Vagina (tissue), 2 donors: ENCODE data around the gene ALDH3B1. TPM values are rescaled to one million over a fixed set of nuclear protein-coding genes. Genes with fewer than 3 reads are reported as not detected.
"Not testable (repeated sequence)": the region's sequence is repeated elsewhere in the genome, so short reads cannot be mapped to it uniquely, and the experiment has no call there.

Source experiments
- DNase-seq, 2 donors: peaks; one replicate each; pipeline ENCODE4 v3.0.0-alpha.2; 2017; ENCODE audit errors: extremely low spot score in 2 of 2
- H3K27ac ChIP-seq: fragments of 200-600 bp; sonication (generic); one replicate; pipeline ENCODE4 v1.5.1; 2019
- H3K27me3 ChIP-seq: fragments of 200-600 bp; sonication (generic); one replicate; pipeline ENCODE4 v1.5.1; 2019
- H3K36me3 ChIP-seq, 2 donors: fragments of 200-600 bp; sonication (generic); one replicate each; pipeline ENCODE4 v1.5.1; 2017 to 2019
- H3K4me1 ChIP-seq: fragments of 200-600 bp; sonication (generic); one replicate; pipeline ENCODE4 v1.5.1; 2019
- H3K4me3 ChIP-seq, 2 donors: fragments of 200-600 bp; sonication (generic); 1 replicate in 1 of 2; 2 replicates in 1 of 2; pipeline ENCODE4 v1.5.1; 2016 to 2019
- H3K9me3 ChIP-seq: fragments of 200-600 bp; sonication (generic); one replicate; pipeline ENCODE4 v1.5.1; 2019
- POLR2A ChIP-seq, 2 donors: fragments of 450-650 bp; IDR thresholded peaks; one replicate each; pipeline ENCODE4 v1.6.1; 2017; ENCODE audit warnings: antibody characterized with exemption in 2 of 2, mild to moderate bottlenecking in 2 of 2, moderate library complexity in 2 of 2
- POLR2AphosphoS5 ChIP-seq, 2 donors: sonication (generic); formaldehyde crosslinking; IDR thresholded peaks; one replicate each; pipeline ENCODE4 v1.9.0; 2017; ENCODE audit warnings: antibody characterized with exemption in 2 of 2, mild to moderate bottlenecking in 2 of 2, low read depth in 1 of 2; ENCODE audit not compliant: insufficient read depth in 1 of 2
- intact Hi-C: fragments of 100-400 bp; cut with DNase I; formaldehyde crosslinking; loops from one replicate; pipeline ENCODE4 v1.15.1; 2023
- total RNA-seq: library from RNA; depleted of rRNA; stranded (reverse); fragments of >200 nt; gene quantifications from one replicate; pipeline ENCODE4 v1.2.3, GENCODE V29; 2016
- TF ChIP-seq, protein P1 (sequence below), 3 experiments: fragments of 450-650 bp in 2 of 3; fragments of 200-600 bp in 1 of 3; sonication (generic) in 1 of 3; IDR thresholded peaks; one replicate each; pipeline ENCODE4 v1.5.1; 2017 to 2019; ENCODE audit warnings: antibody characterized with exemption in 3 of 3, mild to moderate bottlenecking in 2 of 3, moderate library complexity in 2 of 3

The ALDH3B1 gene
- total RNA-seq, 1 donor from 2014 or later, result 22.1 TPM

DNA sequence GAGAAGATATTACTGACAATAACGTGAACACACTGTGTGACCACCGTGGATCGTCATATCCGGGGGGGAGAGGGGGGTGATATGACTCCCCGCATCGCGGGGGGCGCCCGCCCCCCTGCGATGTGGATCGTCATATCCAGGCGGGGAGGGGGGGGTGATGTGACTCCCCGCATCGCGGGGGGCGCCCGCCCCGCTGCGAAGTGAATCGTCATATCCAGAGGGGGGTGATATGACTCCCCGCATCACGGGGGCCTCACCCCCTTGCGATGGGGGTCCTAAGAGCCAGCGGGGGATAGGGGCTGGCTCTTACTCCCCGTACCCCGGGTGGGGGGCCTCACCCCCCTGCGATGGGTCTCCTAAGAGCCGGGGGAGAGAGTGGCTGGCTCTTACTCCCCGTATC is 26.2 kb upstream of the ALDH3B1 start:
- H3K9me3 ChIP-seq, result no peaks in the 10 kb centered on the region
- H3K4me3 ChIP-seq, result no peak overlapping the region
- DNase-seq, result no peak
- H3K36me3 ChIP-seq, result no peaks in the 10 kb centered on the region
- H3K27ac ChIP-seq, result no peak overlapping the region
- intact Hi-C loops, result no loop called here
- no peaks in the 10 kb centered on the region for H3K27me3 ChIP-seq
- TF ChIP-seq POLR2AphosphoS5 (IDR thresholded peaks at IDR 0.05; ENCODE audit: insufficient read depth in 1 of 2, low read depth in 1 of 2), result no peak
- TF ChIP-seq POLR2A (IDR thresholded peaks at IDR 0.05), result no peak
- TF ChIP-seq, protein P1, sequence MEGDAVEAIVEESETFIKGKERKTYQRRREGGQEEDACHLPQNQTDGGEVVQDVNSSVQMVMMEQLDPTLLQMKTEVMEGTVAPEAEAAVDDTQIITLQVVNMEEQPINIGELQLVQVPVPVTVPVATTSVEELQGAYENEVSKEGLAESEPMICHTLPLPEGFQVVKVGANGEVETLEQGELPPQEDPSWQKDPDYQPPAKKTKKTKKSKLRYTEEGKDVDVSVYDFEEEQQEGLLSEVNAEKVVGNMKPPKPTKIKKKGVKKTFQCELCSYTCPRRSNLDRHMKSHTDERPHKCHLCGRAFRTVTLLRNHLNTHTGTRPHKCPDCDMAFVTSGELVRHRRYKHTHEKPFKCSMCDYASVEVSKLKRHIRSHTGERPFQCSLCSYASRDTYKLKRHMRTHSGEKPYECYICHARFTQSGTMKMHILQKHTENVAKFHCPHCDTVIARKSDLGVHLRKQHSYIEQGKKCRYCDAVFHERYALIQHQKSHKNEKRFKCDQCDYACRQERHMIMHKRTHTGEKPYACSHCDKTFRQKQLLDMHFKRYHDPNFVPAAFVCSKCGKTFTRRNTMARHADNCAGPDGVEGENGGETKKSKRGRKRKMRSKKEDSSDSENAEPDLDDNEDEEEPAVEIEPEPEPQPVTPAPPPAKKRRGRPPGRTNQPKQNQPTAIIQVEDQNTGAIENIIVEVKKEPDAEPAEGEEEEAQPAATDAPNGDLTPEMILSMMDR (IDR thresholded peaks at IDR 0.05), result no peak
- no peaks in the 10 kb centered on the region for H3K4me1 ChIP-seq

GRCh38 chr11:67985302-67985701 is 24.8 kb upstream of the ALDH3B1 start:
- H3K36me3 ChIP-seq, H3K27ac ChIP-seq, intact Hi-C loops, H3K9me3 ChIP-seq, H3K4me1 ChIP-seq, H3K4me3 ChIP-seq, DNase-seq, H3K27me3 ChIP-seq: not testable (repeated sequence)

DNA sequence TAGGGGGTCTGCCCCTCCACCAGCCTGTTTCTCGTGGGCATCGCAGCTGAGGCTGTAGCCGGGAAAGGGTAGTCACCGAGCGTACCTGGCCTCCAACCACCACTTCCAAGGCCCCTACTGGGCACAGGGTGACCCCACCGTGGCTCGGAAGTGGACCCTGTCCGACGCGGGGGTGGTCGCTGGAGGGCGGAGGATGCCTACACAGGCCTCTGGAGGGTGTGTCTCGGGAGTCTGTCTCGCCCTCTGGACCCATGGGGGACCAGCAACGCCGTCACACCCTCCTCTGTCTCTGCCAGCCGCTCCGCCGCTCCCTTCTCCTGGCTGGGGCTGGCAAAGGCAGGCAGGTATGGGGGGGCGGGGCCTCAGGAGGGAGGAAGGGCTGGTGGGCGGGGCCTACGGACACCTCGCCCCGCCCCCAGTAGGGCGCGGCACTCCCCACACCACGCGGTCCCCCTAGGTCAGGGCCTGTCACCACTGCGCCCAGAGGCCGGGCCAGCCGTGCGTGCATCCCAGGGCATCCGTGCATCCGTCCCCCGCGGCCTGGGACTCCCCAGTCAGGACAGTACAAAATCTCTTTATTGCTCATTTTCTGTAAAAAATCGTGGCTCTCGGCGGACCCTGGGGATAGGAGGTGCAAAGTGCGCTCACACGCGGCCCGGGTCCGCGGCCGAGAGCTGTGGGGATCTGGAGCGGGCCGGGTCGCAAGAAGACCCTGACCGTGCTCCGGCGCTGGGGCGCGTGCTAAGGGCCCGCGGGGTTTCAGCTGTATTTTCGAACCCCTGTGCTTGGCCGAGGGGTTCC is 19.4 kb upstream of the ALDH3B1 start:
- H3K4me1 ChIP-seq, H3K9me3 ChIP-seq, H3K36me3 ChIP-seq, H3K27me3 ChIP-seq, intact Hi-C loops, H3K27ac ChIP-seq, DNase-seq: not testable (repeated sequence)
- H3K4me3 ChIP-seq, result peak overlapping the region; percentile 28 to 34

DNA sequence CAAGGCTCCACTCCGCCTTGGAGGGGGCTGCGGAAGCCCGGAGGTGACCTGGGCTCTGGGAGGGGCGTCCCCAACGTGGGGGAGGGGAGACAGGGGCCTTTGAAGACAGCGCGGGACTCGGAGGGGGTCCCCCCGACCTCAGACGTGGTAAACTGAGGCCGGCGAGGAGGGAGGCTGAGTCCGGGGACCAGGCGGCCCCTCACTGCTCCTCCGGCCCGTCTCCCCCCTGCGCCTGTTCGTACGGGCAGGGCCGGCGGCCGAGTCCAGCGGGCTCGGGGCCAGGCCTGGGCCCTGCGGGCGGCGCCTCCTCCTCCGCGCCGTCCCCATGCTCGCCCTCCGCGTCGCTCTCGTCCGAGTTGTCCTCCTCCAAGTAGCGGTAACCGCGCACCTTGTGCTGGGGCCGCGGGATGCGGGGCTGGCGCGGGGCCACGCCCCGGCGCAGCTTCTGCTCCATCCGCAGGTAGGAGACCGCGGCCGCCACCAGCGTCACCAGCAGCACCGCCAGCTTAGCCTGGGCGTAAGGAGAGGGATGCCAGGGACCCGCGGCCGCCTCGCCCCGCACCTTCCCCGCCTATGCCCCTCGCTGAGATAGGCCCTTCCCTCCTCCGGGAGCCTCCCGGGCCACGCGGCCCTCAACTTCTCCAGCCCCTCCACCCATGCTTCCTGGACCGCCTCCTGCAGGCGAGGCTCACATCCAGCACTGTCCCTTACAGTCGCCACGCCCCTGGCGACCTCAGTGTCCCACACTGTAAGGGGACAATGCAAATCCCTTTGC is 18.6 kb upstream of the ALDH3B1 start:
- DNase-seq, H3K27ac ChIP-seq, H3K27me3 ChIP-seq, H3K4me1 ChIP-seq, H3K36me3 ChIP-seq, intact Hi-C loops, H3K9me3 ChIP-seq: not testable (repeated sequence)
- peak overlapping the region; percentile 28 to 34 for H3K4me3 ChIP-seq

DNA sequence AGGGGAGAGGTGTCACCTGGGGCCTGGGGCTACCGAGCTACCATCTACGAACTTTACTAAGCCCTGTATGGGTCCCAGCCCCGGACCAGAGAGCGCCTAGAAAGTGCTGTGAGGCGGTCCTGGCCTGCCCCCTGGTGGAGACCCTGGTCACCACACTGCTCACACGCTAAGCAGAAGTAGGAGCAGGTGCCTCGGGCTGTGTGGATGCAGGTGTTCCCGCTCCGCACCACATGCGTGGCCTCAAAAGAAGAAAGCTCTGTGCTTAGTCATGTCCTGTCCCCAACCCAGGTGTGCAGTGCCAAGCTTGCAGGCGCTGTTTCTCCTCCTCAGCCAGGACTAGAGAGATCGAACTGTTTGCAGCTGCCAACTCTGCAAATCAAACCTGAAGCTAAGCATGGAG is 16.3 kb upstream of the ALDH3B1 start:
- DNase-seq, H3K9me3 ChIP-seq, H3K27me3 ChIP-seq, H3K27ac ChIP-seq, H3K4me1 ChIP-seq, intact Hi-C loops, H3K4me3 ChIP-seq, H3K36me3 ChIP-seq: not testable (repeated sequence)
- TF ChIP-seq, protein P1 (IDR thresholded peaks at IDR 0.05), result peak in 2 of 3 experiments; percentile 41 to 43

DNA sequence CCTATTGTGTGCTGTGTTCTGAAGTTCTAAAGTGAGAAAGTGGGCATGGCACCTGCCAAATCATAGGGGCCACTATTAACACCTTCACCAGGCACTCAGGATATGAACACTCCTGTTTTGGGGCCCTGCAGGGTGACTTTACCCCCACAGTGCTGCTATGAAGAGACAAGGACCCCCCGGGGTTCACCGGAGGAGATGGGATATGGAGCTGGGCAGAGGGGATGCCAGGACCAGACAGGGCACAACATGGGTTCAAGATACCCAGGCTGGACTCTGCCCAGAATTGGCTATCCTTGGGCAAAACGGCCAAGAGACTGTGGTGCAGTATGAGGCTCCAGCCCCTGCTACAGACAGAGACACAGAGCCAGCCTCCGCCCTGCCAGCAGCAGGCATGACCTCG is 15.7 kb upstream of the ALDH3B1 start:
- H3K27me3 ChIP-seq, DNase-seq, intact Hi-C loops, H3K27ac ChIP-seq, H3K36me3 ChIP-seq, H3K4me1 ChIP-seq, H3K9me3 ChIP-seq, H3K4me3 ChIP-seq: not testable (repeated sequence)

DNA sequence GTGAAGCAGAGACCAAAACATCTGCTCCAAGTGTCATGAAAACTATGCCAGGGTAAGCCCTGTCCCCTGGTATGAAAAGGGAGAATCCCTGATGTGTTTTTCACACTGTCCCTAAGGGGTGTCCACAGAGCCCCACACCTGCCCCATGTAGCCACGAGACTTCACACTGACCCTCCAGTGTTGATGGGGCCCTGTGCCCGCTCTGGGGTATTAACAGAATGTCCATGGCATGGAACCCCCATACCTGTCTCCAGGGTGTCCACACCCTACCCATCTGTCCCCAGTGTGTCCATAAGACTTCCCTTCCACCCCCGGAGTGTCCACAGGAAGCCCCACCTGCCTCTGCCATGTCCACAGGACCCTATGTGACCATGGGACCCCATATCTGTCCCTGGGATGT is 15.0 kb upstream of the ALDH3B1 start:
- H3K4me1 ChIP-seq, H3K27ac ChIP-seq, intact Hi-C loops, H3K9me3 ChIP-seq, H3K4me3 ChIP-seq, H3K27me3 ChIP-seq, DNase-seq, H3K36me3 ChIP-seq: not testable (repeated sequence)

DNA sequence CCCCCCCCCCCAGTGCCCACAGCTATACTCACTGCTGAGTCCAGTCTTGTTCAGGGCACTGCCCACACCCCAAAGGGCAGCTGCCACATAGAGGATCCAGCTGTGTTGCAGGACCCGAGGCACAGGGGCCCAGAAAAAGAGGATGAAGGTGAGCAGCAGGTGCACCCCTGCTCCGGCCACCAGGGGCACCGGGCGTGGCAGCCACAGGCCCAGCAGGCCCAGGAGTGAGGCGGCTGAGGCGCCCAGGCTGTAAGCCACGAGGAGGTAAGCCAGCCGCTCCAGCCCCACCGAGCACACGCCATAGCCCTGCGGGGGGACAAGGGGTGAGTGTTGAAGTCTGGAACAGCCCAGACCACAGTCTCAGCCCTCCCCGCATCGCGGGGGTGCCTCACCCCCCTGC is 14.5 kb upstream of the ALDH3B1 start:
- H3K4me1 ChIP-seq, H3K9me3 ChIP-seq, intact Hi-C loops, DNase-seq, H3K4me3 ChIP-seq, H3K27me3 ChIP-seq, H3K36me3 ChIP-seq, H3K27ac ChIP-seq: not testable (repeated sequence)
